ENCODE measurements around the gene TM7SF2. TPM values are rescaled to one million over a fixed set of nuclear protein-coding genes. Genes with fewer than 3 reads are reported as not detected.

TM7SF2 gene
- total and polyA plus RNA-seq, 2 of the 13 experiments (the other 11 are each of a cell fraction or from before 2014, with no cell fraction given): 56.0 to 66.9 TPM

- TF ChIP-seq NR1H2 (CRISPR knock-in tag; IDR thresholded peaks at IDR 0.05; ENCODE audit: borderline replicate concordance, low read depth): no peak
- TF ChIP-seq KLF9 (CRISPR knock-in tag; IDR thresholded peaks at IDR 0.05; ENCODE audit: low read depth): peak; percentile 74
- TF ChIP-seq, protein P1, sequence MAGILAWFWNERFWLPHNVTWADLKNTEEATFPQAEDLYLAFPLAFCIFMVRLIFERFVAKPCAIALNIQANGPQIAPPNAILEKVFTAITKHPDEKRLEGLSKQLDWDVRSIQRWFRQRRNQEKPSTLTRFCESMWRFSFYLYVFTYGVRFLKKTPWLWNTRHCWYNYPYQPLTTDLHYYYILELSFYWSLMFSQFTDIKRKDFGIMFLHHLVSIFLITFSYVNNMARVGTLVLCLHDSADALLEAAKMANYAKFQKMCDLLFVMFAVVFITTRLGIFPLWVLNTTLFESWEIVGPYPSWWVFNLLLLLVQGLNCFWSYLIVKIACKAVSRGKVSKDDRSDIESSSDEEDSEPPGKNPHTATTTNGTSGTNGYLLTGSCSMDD (CRISPR knock-in tag; IDR thresholded peaks at IDR 0.05): no peak
- TF ChIP-seq ZNF138 (CRISPR knock-in tag; IDR thresholded peaks at IDR 0.05; ENCODE audit: low read depth): no peak
- TF ChIP-seq ZNF580 (CRISPR knock-in tag; IDR thresholded peaks at IDR 0.05; ENCODE audit: borderline replicate concordance, low read depth): peak; percentile 82; the same call in 1 of the 2 replicates
- peak; percentile 98 for TF ChIP-seq HCFC1 (IDR thresholded peaks at IDR 0.05; ENCODE audit: low read depth, low read length)
- peak; percentile 97 for TF ChIP-seq GATAD1 (CRISPR knock-in tag; IDR thresholded peaks at IDR 0.05)
- TF ChIP-seq YEATS4 (CRISPR knock-in tag; IDR thresholded peaks at IDR 0.05; ENCODE audit: borderline replicate concordance): peak; percentile 82
- TF ChIP-seq RFXAP (CRISPR knock-in tag; IDR thresholded peaks at IDR 0.05; ENCODE audit: borderline replicate concordance): no peak; the same call in 1 of the 2 replicates
- TF ChIP-seq IRF1 (CRISPR knock-in tag; IDR thresholded peaks at IDR 0.05; ENCODE audit: low read depth): no peak
- TF ChIP-seq, protein P2, sequence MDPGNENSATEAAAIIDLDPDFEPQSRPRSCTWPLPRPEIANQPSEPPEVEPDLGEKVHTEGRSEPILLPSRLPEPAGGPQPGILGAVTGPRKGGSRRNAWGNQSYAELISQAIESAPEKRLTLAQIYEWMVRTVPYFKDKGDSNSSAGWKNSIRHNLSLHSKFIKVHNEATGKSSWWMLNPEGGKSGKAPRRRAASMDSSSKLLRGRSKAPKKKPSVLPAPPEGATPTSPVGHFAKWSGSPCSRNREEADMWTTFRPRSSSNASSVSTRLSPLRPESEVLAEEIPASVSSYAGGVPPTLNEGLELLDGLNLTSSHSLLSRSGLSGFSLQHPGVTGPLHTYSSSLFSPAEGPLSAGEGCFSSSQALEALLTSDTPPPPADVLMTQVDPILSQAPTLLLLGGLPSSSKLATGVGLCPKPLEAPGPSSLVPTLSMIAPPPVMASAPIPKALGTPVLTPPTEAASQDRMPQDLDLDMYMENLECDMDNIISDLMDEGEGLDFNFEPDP (CRISPR knock-in tag; conservative IDR thresholded peaks at IDR 0.05): no peak
- TF ChIP-seq ZNF235 (CRISPR knock-in tag; IDR thresholded peaks at IDR 0.05; ENCODE audit: borderline replicate concordance): no peak
- TF ChIP-seq ZNF274 (CRISPR knock-in tag; IDR thresholded peaks at IDR 0.05): 0 out of 2 replicates have a peak, but pooled peaks have one; percentile 47
- 0 out of 2 replicates have a peak, but pooled peaks have one; percentile 69 for TF ChIP-seq ZNF776 (CRISPR knock-in tag; IDR thresholded peaks at IDR 0.05)
- peak; percentile 99 for TF ChIP-seq PHF20 (CRISPR knock-in tag; IDR thresholded peaks at IDR 0.05)
- peak; percentile 76 for TF ChIP-seq ATF2 (CRISPR knock-in tag; IDR thresholded peaks at IDR 0.05)
- peak; percentile 87; the same call in 1 of the 2 replicates for TF ChIP-seq ZNF33A (CRISPR knock-in tag; IDR thresholded peaks at IDR 0.05; ENCODE audit: borderline replicate concordance)
- no peak for TF ChIP-seq CHD4 (IDR thresholded peaks at IDR 0.05; ENCODE audit: borderline replicate concordance, low read length)
- peak; percentile 96 for TF ChIP-seq ZNF670 (CRISPR knock-in tag; IDR thresholded peaks at IDR 0.05; ENCODE audit: borderline replicate concordance)
- peak; percentile 86 for TF ChIP-seq HOXD1 (CRISPR knock-in tag; IDR thresholded peaks at IDR 0.05)
- no peak for TF ChIP-seq ZNF326 (CRISPR knock-in tag; IDR thresholded peaks at IDR 0.05; ENCODE audit: borderline replicate concordance)
- no peak for TF ChIP-seq PAWR (CRISPR knock-in tag; IDR thresholded peaks at IDR 0.05; ENCODE audit: borderline replicate concordance)
- peak; percentile 58 for TF ChIP-seq MXD1 (CRISPR knock-in tag; IDR thresholded peaks at IDR 0.05)
- peak; percentile 71; the same call in 1 of the 2 replicates for TF ChIP-seq SRY (CRISPR knock-in tag; IDR thresholded peaks at IDR 0.05)
- no peak for TF ChIP-seq ZNF674 (CRISPR knock-in tag; IDR thresholded peaks at IDR 0.05; ENCODE audit: low read depth)
Measured at GRCh38 chr11:65095974-65096806, 15.5 kb upstream of the TM7SF2 start, which contains the start of gene VPS51 (continued).

Measured in HepG2 (cell line).